ENCODE data around the gene GRM8.

The GRM8 gene

DNA sequence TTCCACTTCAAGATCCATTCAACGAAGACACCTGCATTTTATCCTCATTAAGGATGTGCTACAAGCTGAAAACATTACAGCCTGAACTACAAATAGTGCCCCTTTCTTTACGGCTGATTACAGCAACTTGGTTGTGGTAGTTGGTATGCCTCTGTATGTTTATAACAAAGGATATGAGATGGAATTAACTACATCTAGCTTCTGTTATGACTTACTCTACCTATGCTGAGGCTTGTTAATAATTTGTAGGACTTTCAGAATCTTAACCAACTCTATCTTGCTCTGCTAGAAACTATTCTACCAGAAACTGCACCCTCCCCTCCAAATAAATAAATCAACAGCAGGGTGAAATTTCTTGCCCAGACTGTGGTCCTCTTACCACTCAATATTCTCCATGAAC lies 448.1 kb downstream of the GRM8 start:
- DNase-seq, result no peak

DNA sequence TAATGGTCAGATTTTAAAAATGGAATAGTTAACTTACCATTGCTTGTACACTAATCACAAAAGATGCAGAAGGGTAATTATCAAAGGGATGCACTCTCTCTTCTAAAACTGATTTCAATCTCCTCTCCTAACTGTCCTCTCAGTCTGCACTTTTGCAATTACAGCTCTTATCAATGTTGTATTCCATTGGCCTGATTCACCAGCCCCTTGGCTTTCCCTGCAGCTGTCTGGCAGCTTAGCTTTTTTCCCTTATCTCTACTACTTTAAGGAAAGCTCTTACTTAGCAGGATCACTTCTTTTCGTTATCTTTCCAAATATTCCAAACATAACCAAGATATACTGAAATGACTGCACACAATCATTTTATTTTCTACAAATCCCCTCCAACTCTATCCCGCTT lies 448.8 kb downstream of the GRM8 start:
- no peak for DNase-seq

DNA sequence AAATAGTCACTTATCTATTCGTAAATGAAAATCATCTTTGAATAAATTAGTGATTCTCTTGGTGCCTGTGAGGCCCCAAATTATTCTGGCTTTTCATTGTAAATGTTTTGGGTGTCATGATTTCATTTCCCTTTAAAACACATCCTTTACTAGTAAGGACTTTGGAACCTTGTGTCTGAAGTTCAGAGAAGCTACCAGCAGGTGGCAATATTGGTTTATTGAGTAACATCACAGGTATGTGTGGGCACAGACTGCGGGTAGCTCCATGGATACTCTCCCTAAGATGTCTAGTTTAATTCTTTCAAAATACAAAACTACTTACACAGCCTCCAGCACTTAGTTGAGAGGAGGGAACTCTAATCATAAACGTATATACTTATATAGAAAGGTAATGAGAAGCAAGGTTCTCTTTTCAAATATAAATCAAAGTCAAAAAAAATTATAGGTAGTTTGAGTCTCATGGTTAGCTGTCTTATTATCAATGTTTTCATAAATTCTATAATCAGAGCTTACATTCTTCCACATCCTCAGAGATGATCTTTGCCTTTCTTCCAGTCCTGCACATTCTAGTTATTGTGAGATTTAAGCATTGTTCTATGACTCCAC lies 449.6 kb downstream of the GRM8 start:
- no peak for DNase-seq

DNA sequence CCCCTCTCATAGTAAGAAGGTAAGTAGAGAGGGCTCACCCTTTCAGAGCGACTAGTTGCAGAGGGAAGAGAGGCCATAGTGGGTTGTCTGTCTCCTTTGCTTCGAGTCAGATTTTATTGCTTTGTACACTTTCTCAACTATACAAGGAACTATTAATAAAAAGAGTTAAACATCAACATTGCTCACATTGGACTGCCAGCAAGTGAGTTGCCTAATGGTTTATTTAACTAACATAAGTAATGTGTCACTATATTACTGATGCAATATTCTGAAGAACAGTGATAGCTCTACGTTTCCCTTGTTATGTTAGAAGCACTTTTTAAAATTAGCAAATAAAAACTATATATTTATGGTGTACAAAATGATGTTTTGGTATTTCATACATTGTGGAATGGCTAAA lies 451.0 kb downstream of the GRM8 start:
- DNase-seq, result no peak

DNA sequence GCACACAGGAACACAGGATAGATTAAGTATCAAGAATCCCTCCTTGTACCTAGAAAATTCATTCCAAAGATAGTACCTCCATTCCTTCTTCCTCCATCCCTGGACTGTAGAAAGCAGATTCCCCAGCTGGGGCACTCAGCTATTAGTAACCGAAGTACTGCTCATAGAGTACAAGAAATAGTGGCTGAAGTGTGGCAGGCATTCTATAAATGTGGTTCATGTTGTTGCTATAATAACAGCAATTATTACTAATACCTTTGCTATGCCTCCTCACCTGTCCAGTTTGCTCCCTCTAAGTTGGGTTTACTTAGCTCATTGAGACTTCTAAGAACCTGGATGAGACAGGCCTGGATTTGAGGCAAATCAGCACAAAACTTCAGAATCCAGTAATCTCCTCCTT lies 453.2 kb downstream of the GRM8 start:
- no peak for DNase-seq

DNA sequence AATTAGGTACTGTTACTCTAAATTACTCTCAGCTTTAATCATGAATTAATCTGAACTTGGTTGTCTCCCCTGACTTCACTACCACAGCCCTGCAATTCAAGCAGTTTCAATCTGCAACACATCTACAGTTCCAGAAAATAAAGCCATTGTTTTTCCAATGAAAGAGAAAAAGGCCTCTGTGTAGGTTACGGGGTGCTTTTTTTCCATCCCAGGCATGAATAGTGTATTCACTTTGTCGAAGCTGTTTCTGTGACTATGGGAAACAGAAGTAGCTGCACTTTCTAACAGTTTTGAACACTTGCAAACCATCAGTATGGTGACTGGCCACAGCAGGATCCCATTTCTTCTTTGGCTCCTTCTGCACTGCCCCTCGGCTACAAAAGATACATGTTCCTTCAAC lies 460.2 kb downstream of the GRM8 start:
- no peak for DNase-seq

DNA sequence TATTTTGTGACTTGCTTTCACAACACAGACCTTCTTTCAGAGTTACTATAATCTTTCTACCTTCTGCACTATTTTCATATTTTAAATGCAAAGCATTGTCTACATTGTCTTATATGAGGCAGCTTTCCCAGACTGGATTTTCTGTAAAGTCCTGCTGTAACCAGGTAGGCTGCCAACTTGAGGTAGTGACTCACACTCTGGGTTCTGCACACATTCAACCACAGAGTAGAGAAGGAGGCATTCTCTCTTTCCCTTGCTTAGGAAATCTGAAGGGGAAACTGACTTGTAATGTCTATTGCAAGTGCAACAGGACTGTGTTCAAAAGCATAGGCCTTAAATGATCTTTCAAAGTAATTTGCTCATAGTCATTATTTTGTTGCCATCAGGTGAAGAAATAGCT lies 461.4 kb downstream of the GRM8 start:
- DNase-seq, result no peak

DNA sequence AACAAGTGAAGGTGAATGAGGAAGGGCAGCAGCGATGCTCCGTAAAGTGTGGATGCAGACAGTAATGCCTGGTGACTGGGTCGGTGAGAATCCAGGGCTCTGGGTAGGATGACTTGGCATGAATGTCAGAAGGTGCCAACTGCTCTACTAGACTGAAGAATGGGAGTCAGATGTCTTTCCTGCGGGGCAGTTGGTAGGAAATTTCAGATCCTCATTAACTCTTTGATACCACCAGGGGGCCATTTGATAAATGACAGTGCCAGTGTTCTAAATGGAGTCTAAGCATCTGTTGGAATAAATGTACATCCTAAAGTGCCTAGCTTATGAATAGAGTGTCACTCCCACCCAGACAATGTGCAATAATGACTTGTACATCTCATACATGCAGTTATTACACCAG lies 462.0 kb downstream of the GRM8 start:
- DNase-seq, result no peak

DNA sequence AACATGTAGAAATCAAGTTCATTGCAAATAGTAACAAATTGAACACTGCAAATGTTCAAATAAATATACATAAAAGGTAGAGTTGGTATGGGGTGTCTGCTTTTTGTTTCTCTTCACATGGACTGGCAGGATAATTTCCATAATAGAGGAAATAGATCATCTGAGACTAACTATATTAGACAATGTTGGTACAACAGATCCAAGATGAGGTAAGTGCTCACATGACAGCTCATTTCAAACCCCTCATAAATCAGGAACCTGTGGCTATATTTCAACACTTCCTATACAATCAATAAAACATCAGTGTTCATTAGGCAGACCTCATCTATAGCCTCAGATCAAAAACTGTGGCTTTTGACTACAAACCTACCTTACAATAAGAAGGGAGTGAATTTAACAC lies 469.1 kb downstream of the GRM8 start:
- DNase-seq, result no peak

DNA sequence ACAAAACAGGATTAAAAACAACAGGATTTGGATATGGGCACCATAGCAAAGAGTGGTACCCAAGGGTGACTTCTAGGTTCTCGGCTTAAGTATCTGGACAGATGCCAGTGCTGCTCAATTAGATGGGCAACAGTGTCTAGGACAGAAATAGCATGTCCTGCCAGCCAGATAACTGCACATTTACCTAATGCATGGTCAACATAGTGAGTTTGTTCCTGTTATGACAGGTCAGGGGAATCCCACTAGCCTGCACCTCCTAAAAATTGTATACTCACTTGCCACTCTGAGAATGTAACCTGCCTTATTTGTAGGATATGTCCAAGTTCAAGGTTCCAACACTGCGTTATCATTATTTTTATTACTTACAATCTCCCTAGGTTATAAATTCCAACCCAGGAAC lies 471.7 kb downstream of the GRM8 start:
- DNase-seq, result no peak

DNA sequence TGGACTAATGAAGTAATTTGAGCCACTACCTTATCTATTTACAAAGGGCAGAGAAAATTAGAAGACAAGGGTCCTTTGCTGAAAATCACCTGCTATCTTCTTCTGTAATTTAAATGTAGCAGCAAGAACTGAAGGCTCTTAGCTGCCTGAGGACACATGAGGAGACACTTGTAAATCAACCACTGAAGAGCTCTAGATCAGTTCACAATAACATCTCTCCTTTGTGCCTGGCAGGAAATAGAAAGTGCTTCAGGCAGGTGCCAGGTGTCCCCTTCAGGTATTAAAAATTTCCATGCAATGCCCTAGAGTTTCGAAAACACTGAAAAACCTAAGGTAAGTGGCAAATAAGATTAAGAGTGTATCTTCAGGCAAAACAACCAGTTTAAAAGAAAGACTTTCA lies 474.6 kb downstream of the GRM8 start:
- DNase-seq, result no peak

DNA sequence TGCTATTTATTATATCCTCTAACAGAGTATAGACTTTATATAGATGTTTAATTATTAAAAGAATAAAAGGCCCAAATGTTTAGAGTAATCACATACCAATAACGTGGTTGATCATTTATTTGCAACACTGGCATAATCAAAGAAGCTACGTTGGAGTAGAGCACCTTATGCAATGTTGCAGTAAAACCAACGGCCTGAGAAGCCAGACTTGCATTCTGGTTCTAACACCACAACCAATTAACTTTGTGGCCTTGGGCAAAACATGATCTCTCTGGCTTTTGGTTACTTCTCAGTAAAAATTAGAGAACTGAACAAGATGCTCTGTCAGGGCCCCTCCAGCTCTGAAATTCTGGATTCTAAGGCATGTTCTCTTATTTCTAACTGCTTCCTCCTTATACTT lies 476.2 kb downstream of the GRM8 start:
- no peak for DNase-seq

DNA sequence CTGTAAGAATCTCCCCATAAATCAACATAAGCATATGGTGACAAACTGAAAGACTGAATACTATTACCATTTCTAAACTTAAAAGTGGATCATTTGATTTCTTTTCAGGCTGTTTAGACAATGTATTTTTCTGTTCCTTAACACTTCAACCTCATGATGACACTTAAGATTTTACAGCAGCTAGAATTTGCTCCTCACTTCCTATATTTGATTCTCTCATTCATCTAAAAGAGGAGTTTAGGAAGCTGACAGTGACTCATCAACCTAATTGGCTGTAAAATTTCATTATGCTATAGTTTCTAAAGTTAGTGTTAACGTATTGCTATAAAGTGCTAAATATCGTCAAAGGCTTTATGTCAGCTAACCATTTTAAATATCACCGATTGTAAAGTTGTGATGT lies 478.7 kb downstream of the GRM8 start:
- no peak for DNase-seq

DNA sequence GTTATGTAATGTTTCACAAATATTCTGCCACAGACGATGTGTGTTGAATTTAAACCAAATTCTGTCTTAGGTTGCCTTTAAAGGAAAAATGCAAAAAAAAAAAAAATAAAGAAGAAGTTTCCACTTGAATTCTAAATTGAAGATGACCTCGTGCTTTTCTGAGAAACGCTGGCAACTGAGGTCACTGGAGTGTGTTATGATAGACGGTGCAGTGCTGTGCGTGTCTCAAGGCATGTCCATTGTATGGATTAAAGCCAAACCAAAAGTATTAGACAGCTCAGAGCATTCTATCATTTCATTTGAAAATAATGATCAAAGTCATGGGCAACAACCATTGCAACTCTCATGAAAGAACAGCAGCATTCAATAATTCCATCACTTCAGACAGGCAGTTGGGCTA lies 483.9 kb downstream of the GRM8 start:
- DNase-seq, result no peak

DNA sequence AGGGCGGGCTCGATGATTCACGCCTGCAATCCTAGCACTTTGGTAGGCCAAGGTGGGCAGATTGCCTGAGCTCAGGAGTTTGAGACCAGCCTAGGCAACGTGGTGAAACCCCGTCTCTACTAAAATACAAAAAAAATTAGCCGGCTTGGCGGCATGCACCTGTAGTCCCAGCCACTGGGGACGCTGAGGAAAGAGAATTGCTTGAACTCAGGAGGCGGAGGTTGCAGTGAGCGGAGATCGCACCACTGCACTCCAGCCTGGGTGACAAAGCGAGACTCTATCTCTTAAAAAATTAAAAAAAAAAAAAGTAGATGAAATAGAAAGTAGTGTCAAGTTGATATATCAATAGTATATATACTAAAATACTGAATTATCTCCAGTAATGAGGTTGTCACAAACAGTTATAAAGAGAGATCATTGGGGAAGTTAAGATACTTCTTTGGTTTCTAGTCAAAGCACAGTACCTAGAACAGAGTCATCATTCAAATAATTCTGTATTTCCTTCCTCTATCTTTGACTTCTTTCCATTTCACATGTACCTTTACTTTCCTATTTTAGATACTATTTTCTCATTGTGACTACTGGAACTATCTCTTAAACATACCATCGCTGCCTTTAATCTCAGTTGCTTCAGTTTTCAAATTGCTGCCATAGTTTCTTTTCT lies 491.7 kb downstream of the GRM8 start:
- DNase-seq, result no peak

DNA sequence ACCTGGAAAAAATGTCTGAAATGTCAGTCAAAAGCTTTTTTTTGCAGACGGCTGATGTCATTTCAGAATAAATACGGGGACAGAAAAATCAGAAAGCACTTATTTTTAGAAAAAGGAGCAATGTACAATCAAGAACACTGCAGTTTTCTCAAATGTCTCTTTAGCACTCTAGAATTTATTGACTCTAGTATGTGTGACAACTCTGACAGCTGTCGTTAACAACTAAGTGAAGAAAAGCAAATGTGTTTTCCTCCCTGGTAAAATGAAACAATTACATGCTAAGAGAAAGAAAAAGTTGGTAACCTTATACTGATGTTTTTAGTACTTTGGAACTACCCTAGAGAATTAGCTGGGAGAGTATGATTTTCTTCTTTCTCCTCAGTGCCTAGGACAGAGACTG lies 497.4 kb downstream of the GRM8 start:
- DNase-seq, result no peak

DNA sequence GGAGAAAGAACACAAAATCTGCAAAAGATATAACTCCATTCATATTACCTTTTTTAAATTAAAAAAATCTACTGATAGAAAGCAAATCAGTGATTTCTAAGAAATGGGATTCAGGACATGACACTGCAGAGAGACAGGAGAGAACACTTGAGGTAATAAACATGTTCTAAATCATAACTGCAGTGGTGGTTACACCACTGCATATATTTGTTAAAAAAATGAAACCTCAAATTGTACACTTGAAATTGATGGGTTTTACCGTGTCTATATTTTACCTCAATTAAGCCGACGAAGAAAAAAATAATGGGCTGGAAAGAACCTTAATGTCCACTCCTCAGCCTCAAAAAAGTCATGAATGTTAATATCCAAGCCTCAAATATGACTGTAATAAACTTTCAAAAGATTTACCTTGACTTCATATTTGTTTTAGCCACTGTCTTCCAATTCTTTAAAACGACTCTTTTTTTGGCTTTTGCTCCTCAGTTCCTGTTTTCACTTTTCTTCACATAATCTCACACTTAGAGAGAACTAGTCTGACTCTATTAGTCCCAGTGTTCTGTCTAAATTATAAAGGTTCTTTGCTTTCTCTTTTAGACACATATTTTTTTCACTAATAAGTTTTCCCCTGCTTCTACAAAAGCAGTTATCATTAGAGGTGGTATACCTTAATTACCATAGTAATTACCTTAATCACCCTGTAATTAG lies 502.4 kb downstream of the GRM8 start:
- no peak for DNase-seq

DNA sequence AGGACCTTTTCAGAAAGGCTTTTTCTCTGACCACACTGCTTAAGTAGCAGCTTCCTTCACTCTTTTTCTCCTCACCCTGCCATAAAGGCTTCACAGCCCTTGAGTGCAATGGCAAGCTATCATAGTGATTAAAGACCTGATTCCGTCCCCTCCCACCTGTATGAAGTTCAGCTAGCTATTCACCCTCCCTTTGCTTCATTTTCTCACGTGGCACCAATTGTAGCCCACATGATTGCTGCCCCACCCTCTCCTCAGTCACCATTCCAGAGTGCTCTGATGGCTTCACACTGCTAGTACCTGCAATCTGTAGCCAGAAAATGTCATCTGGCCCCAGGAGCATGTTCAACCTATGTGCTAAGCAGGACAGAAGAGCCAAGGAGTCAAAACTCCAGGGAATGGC lies 523.8 kb downstream of the GRM8 start:
- no peak for DNase-seq

DNA sequence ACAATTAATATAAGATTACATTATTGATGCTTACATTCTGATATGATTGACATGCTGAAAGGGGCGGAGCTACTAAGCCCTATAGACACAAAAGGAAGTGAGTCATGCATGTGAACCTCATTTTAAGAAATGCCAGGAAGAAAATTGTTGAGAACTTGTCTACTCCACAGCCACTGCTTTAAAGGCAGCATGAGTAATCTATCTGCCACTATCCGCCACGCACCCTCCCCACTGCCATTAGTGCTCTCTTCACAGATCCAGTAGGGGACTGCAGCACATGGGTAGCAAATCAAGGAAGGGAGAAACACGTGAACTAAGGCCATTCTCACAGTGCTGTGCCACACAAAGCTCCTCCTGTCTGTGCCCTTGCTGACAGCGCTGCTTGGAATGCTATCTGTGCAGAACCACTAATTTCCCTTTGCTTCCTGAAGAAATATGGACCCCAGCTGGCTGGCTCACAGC lies 524.8 kb downstream of the GRM8 start:
- DNase-seq, result no peak

DNA sequence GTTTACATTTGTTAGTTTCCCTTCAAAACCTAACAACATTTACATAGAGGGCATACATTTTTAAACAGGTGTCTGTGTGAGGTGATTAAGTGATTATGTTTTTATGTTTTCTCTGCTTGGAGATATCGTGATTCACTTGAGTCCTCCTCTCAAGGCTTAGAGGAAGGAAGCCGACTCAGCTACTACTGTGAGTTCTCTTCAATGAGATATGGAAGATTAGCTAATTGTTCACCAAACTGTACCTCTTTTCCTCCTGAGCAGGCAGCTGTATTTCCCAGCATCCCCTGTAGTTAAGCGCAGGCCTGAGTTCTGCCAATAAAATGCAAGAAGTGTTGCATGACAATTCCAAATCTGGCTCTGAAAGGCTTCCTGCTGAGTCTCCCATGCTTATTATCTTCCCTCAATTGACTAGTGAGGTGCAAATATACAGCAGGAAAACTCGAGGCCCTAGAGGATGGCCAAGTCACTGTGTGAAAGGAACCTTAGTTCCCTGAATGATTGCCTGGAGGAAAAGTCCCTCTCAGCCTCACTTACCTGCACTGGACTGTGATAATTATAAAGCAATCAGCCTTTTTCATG lies 528.7 kb downstream of the GRM8 start:
- DNase-seq, result no peak

DNA sequence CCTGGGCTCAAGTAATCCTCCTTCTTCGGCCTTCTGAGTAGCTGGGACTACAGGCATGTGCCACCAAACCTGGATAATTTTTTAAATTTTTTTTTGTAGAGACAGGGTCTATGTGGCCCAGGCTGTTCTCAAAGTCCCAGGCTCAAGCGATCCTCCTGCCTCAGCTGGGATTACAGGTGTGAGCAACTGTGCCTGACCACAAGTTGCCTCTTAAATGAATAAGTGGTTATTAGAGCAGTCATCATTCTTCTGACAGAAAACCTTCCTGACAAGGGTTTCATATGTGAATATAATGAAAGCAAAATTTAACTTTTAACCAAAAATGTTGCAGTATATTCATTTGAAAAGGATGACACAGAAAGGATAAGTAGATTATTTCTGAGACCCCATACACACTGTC lies 532.5 kb downstream of the GRM8 start:
- DNase-seq, result no peak

DNA sequence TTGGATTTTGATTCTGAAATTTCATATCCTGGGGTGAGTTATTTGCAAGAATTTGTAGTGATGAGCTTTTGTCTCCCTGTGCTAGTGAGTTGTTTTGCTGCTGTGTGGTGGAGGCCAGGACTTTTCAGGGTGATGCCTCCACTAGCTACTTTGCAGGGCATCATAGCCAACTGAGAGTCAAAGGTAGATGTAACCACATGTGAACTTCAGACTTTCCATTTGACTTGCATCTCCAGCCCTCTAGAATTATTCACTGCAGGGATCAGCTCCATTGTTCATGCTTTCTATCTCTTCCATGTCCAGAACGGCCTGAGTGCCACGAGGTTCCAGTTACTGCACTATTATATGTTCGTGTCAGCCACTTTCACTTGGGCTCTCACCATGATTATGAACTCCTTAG lies 534.3 kb downstream of the GRM8 start:
- DNase-seq, result no peak

DNA sequence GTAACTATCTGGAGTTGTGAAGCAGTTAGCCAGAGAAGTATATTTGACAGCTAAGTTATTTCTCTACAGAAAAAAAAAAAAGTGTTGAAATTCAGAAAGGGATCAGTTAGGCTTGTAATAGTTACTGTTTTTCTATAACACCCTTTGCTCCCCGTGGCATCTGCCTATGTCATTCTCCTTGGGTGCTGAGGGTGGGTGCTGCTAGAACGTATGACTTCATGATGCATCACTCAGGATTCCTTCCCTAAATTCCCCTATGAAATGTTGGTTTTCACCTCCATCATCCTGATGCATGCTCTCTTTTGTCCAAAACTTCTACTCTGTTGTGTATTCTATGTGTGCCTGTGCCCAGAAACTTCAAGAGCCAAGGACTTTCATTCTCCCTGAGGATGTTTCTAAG lies 536.4 kb downstream of the GRM8 start:
- no peak for DNase-seq

DNA sequence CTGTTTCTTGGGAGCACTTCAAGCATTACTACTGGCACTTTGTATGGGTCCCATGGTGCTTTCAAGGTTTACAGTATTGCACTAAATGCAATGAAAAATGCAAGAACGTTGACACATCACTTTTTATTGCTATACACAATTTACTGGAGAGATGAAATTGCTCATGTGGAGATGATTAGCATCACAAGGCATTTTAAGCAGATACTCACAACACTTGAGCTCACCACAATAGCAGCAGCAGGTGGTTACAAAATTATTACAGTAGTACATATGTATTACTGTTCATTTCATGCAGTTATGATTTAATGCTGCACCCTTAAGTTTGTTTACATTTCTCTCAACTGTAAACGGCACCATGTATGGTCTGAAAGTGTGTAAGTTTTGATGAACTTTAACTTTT lies 537.7 kb downstream of the GRM8 start:
- DNase-seq, result no peak

Measured in effector CD4-positive, alpha-beta T cell (primary cell).